AG09309 (cell line): ENCODE measurements around the gene NKX1-1.

ENCODE experiments used
- DNase-seq: peaks from one replicate; pipeline ENCODE4 v3.0.0-alpha.2; 2010; ENCODE audit warnings: low read depth
- H3K4me3 ChIP-seq: 2 replicates; pipeline ENCODE4 v1.5.1; 2011; ENCODE audit warnings: mild to moderate bottlenecking, low read depth, low read length, moderate library complexity; ENCODE audit not compliant: control insufficient read depth
- CTCF ChIP-seq: IDR thresholded peaks from 2 replicates; pipeline ENCODE4 v1.5.1; 2011; ENCODE audit warnings: mild to moderate bottlenecking, low read depth, low read length, inconsistent platforms; ENCODE audit not compliant: insufficient read depth, control insufficient read depth; ENCODE audit errors: missing control alignments

Gene NKX1-1

DNA sequence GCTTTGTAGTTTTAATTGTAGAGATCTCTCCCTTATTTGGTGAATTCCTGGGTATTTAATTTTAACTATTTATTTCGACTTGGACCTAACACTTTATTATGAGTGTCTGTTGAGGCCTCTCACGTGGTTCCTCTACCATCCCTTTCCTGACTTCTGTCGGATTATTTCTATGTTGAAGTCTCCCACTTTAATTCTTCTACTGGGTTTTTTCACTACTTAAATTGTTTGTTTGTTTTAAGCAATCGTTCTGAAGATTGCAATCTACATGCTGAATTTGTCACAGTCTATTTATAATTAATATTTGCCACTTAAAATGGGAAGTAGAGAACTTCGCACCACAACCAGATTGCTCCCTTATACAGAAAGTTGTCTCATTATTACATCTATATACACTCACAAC lies 20.8 kb upstream of the NKX1-1 start:
- no peak for TF ChIP-seq CTCF
- no peak for DNase-seq
- H3K4me3 ChIP-seq: no peak overlapping the region

- DNase-seq: no peak
Observed at GRCh38 chr4:1421657-1422056, 15.4 kb upstream of the NKX1-1 start.

DNA sequence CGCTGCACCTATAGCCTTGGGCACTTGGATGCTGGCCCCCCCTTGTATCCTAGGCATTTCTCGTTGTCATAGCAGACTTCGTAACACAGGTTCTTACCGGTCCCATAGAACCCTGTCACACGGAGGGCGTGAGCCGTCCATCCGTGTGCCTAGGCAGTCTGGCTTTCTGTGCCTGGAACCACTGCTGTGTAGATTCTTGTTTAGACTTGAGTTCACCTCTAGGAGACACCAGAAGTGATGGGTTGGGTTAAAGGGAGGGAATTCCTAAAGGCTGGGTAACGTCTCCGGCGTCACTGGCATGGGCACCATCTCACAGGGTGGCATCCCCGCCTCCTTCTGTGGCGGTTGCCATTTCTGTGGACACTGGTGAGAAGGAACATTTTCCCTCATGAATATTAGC lies 13.5 kb upstream of the NKX1-1 start:
- TF ChIP-seq CTCF: no peak
- DNase-seq: no peak
- H3K4me3 ChIP-seq: no peak overlapping the region

More at GRCh38 chr4:1421657-1422056, 15.4 kb upstream of the NKX1-1 start:
- no peak for TF ChIP-seq CTCF
- H3K4me3 ChIP-seq: no peak overlapping the region

- TF ChIP-seq CTCF: no peak
- no peak overlapping the region for H3K4me3 ChIP-seq
- DNase-seq: no peak
Observed at GRCh38 chr4:1418494-1419285, 12.4 kb upstream of the NKX1-1 start.

DNA sequence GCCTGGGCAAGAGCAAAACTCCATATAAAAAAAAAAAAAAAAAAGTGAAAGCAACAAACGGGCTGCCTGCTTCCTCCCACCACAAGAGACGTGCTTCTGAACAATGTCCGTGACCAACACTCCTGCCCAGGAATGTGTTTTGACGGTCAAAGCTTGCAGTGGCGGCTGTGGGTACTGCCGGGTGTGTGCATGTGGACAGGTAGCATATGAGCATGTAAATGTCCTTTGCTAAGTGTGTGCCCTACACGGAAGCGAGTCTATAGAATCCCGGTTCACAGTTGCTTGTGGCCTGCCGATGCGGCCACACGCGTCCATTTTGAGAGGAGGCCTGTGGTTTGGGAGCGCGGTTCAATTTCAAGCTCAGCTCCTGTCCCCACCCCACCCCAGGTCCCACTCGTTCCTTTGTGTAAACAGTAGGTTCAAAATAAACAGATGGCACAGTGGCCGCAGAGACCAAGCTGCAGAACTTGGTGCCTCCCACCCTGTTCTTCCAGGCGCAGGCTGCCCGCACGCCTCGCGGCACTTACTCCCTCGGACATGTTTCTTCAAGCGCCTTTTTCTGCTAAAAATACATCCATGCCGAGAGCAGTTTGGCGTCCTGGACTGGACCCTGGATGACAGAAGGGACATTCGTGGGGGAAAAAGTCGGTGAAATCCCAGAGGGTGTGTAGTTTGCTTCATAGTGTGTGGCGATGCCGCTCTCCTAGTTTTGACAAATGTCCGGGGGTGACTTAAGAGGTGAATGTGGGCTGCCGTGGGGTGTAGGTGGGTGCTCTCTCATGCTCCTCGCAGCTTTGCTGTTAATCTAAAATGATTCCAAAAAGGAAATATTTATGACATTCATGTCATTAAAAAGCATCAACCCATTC lies 11.5 kb upstream of the NKX1-1 start:
- TF ChIP-seq CTCF: no peak

DNA sequence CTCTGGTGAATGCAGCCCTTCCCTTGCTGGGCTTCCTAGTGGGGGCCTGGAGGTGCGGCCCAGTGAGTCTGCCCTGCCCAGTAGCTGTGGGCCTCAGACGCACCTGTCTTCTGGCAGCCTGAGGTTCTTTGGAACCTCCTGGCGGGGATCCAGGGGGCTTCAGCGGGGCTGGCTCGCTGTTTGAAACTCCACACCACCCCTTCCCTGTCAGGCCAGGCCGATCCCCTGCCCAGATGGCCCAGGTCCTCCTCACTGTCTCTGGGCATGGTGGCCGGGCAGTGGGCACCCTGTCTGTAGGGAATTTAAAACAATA lies 10.7 kb upstream of the NKX1-1 start:
- TF ChIP-seq CTCF: no peak
- H3K4me3 ChIP-seq: no peak overlapping the region
- no peak for DNase-seq

More for the DNA sequence above, 11.5 kb upstream of the NKX1-1 start:
- H3K4me3 ChIP-seq: no peak overlapping the region
- DNase-seq: no peak
